K562 (cell line): Measurements from ENCODE around the gene ADGRL3. TPM values are rescaled to one million over a fixed set of nuclear protein-coding genes. Genes with fewer than 3 reads are reported as not detected.

Experiments
- ATAC-seq: fragments of 200-7000 bp; cut with Tn5 transposase; 3 replicates; pipeline ENCODE4 v1.9.1; 2020; ENCODE audit warnings: moderate library complexity
- BruUV-seq: library from RNA; stranded (reverse); fragments of 400-500 nt; replicated peaks from 2 replicates; lab custom pipeline; 2021; lab: Mats Ljungman, UMichigan
- CTCF ChIA-PET: fragments of 300-600 bp; formaldehyde crosslinking; extraction: SDS; loops from one replicate; lab custom pipeline; 2021; ENCODE audit warnings: low intra/inter-chr PET ratio; lab: Yijun Ruan, JAX
- POLR2A ChIA-PET: fragments of 300-600, 350-650 bp; sonication (Branson Sonifier 250); formaldehyde crosslinking; extraction: SDS; loops from one replicate; lab custom pipeline; 2021; ENCODE audit warnings: antibody characterized with exemption, inconsistent platforms; lab: Yijun Ruan, JAX
- DNase-seq, 4 experiments: peaks; one replicate each; pipeline versions ENCODE4 v3.0.0 to v3.0.0-alpha.2; 2011 to 2018; ENCODE audit warnings: low spot score in 3 of 4, mixed read lengths in 3 of 4; ENCODE audit errors: extremely low read depth in 1 of 4
- FAIRE-seq: peaks from 2 replicates; lab custom pipeline; 2011; peaks lifted over from hg19 to GRCh38; lab: Jason Lieb, UNC
- H2AFZ ChIP-seq: 2 replicates; pipeline ENCODE4 v1.6.0; 2011; ENCODE audit warnings: low read depth, low read length, control low read depth, inconsistent platforms
- H3K27ac ChIP-seq: fragments of 200-600 bp; 3 replicates; pipeline ENCODE4 v1.8.0; 2011; ENCODE audit warnings: low read depth, mild to moderate bottlenecking, control low read depth, inconsistent platforms, low read length, moderate library complexity, mixed read lengths; ENCODE audit errors: extremely low read depth
- H3K27me3 ChIP-seq, 2 experiments: fragments of 300-600 bp in 1 of 2; 2 replicates in 1 of 2; 3 replicates in 1 of 2; pipeline versions ENCODE4 v1.6.0 to v1.8.0; 2011; ENCODE audit warnings: inconsistent platforms in 2 of 2, low read length in 2 of 2, mild to moderate bottlenecking in 1 of 2, mixed read lengths in 1 of 2, moderate library complexity in 1 of 2; ENCODE audit not compliant: control insufficient read depth in 2 of 2, insufficient read depth in 2 of 2
- H3K36me3 ChIP-seq: fragments of 300-600 bp; 3 replicates; pipeline ENCODE4 v1.8.0; 2011; ENCODE audit warnings: mild to moderate bottlenecking, low read length, inconsistent platforms; ENCODE audit not compliant: control insufficient read depth, insufficient read depth
- H3K4me1 ChIP-seq, 2 experiments: fragments of 200-600 bp in 1 of 2; replicated peaks in 1 of 2; 2 replicates in 1 of 2; 3 replicates in 1 of 2; pipeline versions ENCODE4 v1.5.1 to v1.8.0; 2011; ENCODE audit warnings: inconsistent platforms in 2 of 2, low read length in 2 of 2, mild to moderate bottlenecking in 1 of 2, mixed read lengths in 1 of 2, moderate library complexity in 1 of 2; ENCODE audit not compliant: control insufficient read depth in 2 of 2, insufficient read depth in 2 of 2
- H3K4me2 ChIP-seq: 2 replicates; pipeline ENCODE4 v1.6.1; 2011; ENCODE audit warnings: low read length, control low read depth, inconsistent platforms, mixed read lengths; ENCODE audit not compliant: insufficient read depth
- H3K4me3 ChIP-seq: fragments of 200-600 bp; sonication (generic), shearing (Covaris generic); 2 replicates; pipeline ENCODE4 v1.5.1; 2016; ENCODE audit warnings: control low read depth, inconsistent platforms
- H3K79me2 ChIP-seq: fragments of 200-600 bp; 3 replicates; pipeline ENCODE4 v1.8.0; 2011; ENCODE audit warnings: low read length, inconsistent platforms; ENCODE audit not compliant: control insufficient read depth, insufficient read depth
- H3K9ac ChIP-seq, 2 experiments: 2 replicates each; pipeline versions ENCODE4 v1.6.0 to v1.6.1; 2011; ENCODE audit warnings: low read depth in 2 of 2, low read length in 2 of 2, control low read depth in 1 of 2, inconsistent platforms in 1 of 2, mild to moderate bottlenecking in 1 of 2, mixed read lengths in 1 of 2; ENCODE audit not compliant: insufficient read depth in 1 of 2
- H3K9me1 ChIP-seq: one replicate; pipeline ENCODE4 v1.6.0; 2011; ENCODE audit warnings: inconsistent platforms, mild to moderate bottlenecking, low read length, moderate library complexity; ENCODE audit not compliant: control insufficient read depth, insufficient read depth
- H3K9me3 ChIP-seq: replicated peaks from 2 replicates; pipeline ENCODE4 v1.5.1; 2011; ENCODE audit warnings: low read depth, low read length, inconsistent platforms; ENCODE audit not compliant: control insufficient read depth, insufficient read depth
- H4K20me1 ChIP-seq: replicated peaks from 2 replicates; pipeline ENCODE4 v1.6.1; 2011; ENCODE audit warnings: low read length, inconsistent platforms, mixed read lengths; ENCODE audit not compliant: control insufficient read depth, insufficient read depth
- CEBPB ChIP-seq: fragments of 450-650 bp; IDR thresholded peaks from 2 replicates; pipeline ENCODE4 v1.6.1; 2016; ENCODE audit warnings: missing genetic modification characterization, missing compliant biosample characterization
- CEBPG ChIP-seq, 3 experiments: fragments of 200-800 bp in 1 of 3; sonication (Bioruptor generic) in 1 of 3; sonication (generic) in 1 of 3; formaldehyde crosslinking in 1 of 3; IDR thresholded peaks in 2 of 3; conservative IDR thresholded peaks in 1 of 3; 2 replicates each; pipeline versions ENCODE4 v1.6.1 to v1.8.0; 2016 to 2022; ENCODE audit warnings: missing compliant biosample characterization in 2 of 3, missing genetic modification characterization in 2 of 3, mild to moderate bottlenecking in 1 of 3, missing genetic modification reagents in 1 of 3
- MCM5 ChIP-seq: fragments of 450-650 bp; IDR thresholded peaks from 2 replicates; pipeline ENCODE4 v1.6.1; 2016; ENCODE audit warnings: low read depth
- NELFE ChIP-seq: IDR thresholded peaks from 2 replicates; pipeline ENCODE4 v1.6.1; 2011; ENCODE audit warnings: mild to moderate bottlenecking; ENCODE audit not compliant: insufficient read depth, insufficient read length
- STAT5A ChIP-seq: IDR thresholded peaks from 2 replicates; pipeline ENCODE4 v1.6.1; 2012; ENCODE audit warnings: low read length, inconsistent platforms, borderline replicate concordance
- WGBS: fragments of 100-300 bp; shearing (Covaris generic); methylation state at CpG from one replicate; pipeline ENCODE4 v1.1.6; 2016; ENCODE audit warnings: low coverage, mixed read lengths; ENCODE audit not compliant: insufficient coverage; ENCODE audit errors: missing lambda C conversion rate; 5-methylcytosine and 5-hydroxymethylcytosine counted together
- in situ Hi-C: fragments of 300-500 bp; cut with MboI; formaldehyde crosslinking; loops from 4 replicates; pipeline ENCODE4 v1.15.0; 2018; ENCODE audit warnings: inconsistent platforms, mixed read lengths
- intact Hi-C: fragments of 100-400 bp; cut with micrococcal nuclease; formaldehyde crosslinking; loops from 2 replicates; pipeline ENCODE4 v1.14.2; 2022
- polyA plus RNA-seq, 8 experiments: library from polyadenylated mRNA; depleted of rRNA in 4 of 8; stranded (reverse) in 5 of 8; unstranded in 3 of 8; fragments of >200 nt; fragmentation: Nextera tagmentation in 2 of 8; fragmentation: Illumina TruSeq in 1 of 8; extraction: Ambion mirVana in 2 of 8; extraction: Trizol in 1 of 8; gene quantifications; 2 replicates each; pipeline versions ENCODE4 v1.2.1 to v1.2.3, GENCODE V29; 2011 to 2014; ENCODE audit warnings: inconsistent platforms in 1 of 8, missing spikeins in 1 of 8
- total RNA-seq, 7 experiments: library from RNA; depleted of rRNA in 6 of 7; stranded (reverse); fragments of >200 nt in 6 of 7; fragmentation: Illumina TruSeq in 2 of 7; extraction: Trizol in 2 of 7; gene quantifications; 2 replicates each; pipeline versions ENCODE4 v1.2.1 to v1.2.3, GENCODE V29; 2011 to 2021; ENCODE audit warnings: low replicate concordance in 1 of 7

Gene ADGRL3
- total and polyA plus RNA-seq, 9 of the 15 experiments (the other 6 are each of a cell fraction or from before 2014, with no cell fraction given) = 0.03 to 0.14 (median 0.04) TPM; not detected in 2

GRCh38 chr4:61714387-61714911 lies 514.3 kb downstream of the ADGRL3 start (continued):
- TF ChIP-seq MCM5 = no peak

DNA sequence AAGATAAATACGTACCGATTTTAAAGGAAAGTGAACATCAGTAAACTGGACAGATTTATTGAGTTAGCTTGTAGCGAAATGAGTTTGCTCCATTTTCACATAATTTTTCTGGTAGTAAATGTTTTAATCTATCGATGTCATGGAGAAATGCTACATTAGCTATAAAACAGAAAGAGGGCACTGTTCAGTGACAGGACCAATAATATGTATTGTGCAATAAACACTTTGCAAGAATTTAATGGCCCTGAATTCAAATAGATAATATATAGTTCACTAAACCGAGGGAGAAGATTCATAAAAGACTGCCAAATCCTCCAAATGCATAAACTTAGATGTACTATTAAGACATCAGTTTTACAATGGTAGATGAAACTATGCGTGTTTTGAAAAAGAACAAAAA lies 516.3 kb downstream of the ADGRL3 start:
- no peak for TF ChIP-seq CEBPG (CRISPR knock-in tag; IDR thresholded peaks at IDR 0.05)
- TF ChIP-seq CEBPG (tag; conservative IDR thresholded peaks at IDR 0.05 in 1 of 2, IDR thresholded peaks at IDR 0.05 in 1 of 2) = peak in 1 of 2 experiments; percentile 63; a peak in 2 of 4 replicates
- TF ChIP-seq NELFE = no peak
- peak; percentile 35; the same call in 1 of the 2 replicates for TF ChIP-seq CEBPB (tag)
- TF ChIP-seq STAT5A = no peak
- FAIRE-seq (no peak), ATAC-seq (no peak), DNase-seq (no peak)
- H3K4me1 ChIP-seq = no peaks in the 10 kb centered on the region
- BruUV-seq = no TSS peak
- intact Hi-C loops = no loop called here
- no peaks in the 10 kb centered on the region for H3K9me1 ChIP-seq
- no peak overlapping the region for H2AFZ ChIP-seq
- H3K9me3 ChIP-seq = no peaks in the 10 kb centered on the region
- no peaks in the 10 kb centered on the region for H3K79me2 ChIP-seq
- H3K4me2 ChIP-seq = no peak overlapping the region
- H3K9ac ChIP-seq = no peak overlapping the region
- in situ Hi-C loops = no loop called here
- CTCF ChIA-PET = no interaction called here
- H3K36me3 ChIP-seq = no peaks in the 10 kb centered on the region
- WGBS = under 1% methylated on average over 6 of the region's 6 CpGs
- H4K20me1 ChIP-seq = no peaks in the 10 kb centered on the region
- POLR2A ChIA-PET = no interaction called here
- H3K4me3 ChIP-seq = no peak overlapping the region
- H3K27me3 ChIP-seq = no peaks in the 10 kb centered on the region
- no peak overlapping the region for H3K27ac ChIP-seq
